Hippocampal formation (tissue), 2 donors: ENCODE results near the gene SLC2A4.

ENCODE experiments used
- DNase-seq, 2 donors: peaks; one replicate each; lab custom pipeline; 2025; lab: John Stamatoyannopoulos, UW

Gene SLC2A4

DNA sequence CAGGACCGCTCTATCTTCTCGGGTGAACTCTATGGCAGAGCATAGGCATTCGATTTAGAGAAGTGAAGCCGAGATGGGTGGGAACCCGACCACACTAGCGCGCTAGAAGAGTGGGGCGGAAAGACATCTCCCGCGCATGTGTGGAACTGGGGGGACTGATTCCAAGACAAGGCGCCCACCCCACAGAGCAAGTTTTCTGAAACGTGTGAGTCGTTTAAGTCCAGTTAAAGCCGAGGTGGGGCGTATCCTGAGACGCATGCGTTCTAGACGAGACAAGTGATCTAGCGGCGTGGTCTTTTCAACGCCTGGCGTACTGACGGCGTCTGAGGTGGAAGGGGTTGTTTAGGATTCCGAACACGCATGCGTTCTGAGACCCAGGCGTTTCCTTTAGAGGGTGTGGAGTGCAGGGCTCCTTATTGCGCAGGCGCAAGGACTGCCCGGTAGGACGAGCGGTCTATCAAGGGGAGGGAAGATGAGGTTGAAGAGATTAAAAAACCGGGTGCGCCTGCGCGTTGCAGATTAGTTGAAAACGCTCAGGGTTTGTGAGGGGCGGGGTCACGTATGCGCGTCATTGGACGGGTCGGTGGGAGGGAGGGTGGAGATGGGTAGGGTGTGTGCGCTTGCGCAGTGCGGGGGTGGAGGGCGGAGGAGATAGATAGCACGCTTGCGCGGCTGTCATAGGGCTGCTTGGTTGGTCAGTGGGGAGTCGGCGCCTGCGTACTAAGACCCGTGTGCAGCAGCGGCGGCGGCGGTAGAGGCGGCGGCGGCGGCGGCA is 25.6 kb downstream of the SLC2A4 start, which contains the start of gene EIF5A:
Gene EIF5A (plus strand): TSS at position 718 of the 775 bp plus-strand sequence. CDS start 2,008 bp downstream, outside the sequence.
- peak; percentile 99 for DNase-seq

DNA sequence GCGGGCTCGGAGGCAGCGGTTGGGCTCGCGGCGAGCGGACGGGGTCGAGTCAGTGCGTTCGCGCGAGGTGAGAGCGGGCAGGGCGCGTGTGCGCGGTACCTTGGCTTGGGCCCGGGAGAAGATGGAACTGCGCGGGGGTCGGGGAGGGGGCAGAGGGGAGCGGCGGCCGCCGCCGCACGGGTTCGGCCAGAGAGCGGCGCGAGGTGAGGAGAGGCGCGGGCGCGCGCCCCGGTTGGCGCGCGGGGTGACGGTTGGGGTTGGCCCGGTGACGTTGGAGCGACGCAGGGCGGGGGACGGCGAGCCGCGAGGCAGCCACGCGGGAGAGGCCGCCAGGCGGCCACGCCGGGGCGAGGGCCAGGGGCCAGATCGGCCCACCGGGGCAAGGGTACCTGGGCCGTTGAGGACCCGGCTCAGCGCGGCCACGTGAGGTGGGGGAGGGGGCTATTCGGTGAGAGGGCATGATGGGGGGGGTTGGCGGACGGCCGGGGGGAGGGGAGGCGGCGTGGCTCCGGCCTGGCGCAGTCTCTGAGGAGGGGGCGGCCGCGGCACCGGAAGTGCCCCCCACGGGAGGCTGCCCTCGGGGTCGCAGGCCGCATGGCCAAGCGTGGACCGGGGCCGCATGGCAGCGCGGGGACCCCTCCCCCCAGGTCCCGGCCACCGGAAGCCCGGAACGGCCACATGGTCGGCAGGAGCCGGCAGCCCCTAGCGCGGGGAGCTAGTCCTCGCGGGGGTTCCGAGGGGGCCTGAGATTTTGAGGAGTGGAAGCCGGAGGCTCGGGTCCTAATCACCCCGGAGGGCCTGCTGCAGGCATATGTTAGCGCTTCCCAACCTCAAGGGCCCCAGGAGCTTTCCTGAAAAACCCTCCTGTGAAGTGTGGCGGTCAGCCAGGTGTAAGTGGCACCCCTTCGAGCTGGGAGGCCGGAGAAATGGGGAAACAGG is 26.4 kb downstream of the SLC2A4 start:
- no peak for DNase-seq

DNA sequence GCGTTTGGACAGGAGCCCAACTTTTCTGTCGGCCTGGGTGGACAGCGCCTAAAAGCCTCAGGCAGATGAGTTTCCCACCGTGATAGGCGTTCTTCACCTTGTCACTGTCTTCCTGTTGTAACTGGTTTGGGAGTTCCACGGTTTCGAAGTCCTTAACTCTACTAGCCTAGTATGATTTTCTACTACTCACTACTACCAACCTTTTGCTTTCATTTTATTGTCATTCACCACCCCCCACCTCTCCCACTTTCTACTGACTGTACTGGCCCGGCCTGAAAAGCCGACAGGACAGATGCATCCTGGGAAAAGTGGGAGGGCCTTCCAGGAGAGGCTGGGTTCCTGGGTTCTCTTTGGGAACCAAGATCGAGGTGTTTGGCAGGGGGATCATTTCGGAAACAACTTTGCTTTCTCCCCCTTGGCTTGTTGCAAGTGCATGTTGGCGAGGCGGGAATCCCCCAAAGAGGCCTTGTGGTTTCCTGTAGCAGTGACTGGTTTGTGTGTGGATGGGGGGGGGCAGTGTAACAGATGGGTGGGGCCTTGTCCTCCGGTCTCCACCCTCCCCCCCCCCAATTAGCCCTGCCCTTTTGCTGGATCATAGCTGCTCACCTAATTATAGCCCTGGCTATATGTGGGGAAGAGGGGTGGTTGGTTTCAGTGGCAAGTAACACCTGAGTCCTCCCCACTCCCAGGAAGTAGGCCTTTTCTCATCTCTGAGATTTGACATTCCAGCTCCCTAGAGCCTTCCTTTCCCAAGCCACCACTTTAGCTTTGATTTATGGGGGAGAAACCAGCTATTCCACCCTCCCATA is 27.3 kb downstream of the SLC2A4 start:
- peak; percentile 25 to 28 for DNase-seq

DNA sequence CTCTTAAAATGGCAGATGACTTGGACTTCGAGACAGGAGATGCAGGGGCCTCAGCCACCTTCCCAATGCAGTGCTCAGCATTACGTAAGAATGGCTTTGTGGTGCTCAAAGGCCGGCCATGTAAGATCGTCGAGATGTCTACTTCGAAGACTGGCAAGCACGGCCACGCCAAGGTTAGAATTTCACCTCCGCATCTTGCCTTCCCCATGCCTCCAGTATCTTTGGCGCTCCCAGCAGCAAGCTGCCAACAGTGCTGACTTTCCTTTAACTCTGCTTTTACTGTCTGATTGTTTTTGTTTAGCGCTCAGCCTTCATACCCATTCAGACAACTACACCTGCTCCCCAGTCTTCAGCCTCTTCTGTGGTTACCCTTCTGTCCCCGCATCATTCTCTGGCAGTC is 28.1 kb downstream of the SLC2A4 start:
- DNase-seq, result no peak

DNA sequence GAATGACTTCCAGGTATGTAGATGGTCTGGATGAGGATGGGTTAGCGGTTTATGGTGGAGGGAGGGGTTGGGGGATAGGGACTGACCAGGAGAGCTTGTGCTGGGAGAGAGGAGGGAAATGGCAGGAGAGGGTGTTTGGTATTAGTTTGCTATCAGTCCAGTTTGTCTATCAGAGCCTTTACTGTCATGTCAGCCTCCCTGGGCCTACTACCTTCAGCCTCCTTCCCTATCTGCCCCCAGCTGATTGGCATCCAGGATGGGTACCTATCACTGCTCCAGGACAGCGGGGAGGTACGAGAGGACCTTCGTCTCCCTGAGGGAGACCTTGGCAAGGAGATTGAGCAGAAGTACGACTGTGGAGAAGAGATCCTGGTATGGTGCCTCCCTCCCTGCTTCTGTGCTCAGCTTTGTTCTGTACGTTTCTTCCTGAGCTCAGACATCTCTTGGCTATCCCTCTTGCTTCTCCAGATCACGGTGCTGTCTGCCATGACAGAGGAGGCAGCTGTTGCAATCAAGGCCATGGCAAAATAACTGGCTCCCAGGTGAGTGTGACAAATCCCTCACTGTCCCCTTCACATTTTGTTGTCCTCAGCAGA is 29.7 kb downstream of the SLC2A4 start:
- no peak for DNase-seq

DNA sequence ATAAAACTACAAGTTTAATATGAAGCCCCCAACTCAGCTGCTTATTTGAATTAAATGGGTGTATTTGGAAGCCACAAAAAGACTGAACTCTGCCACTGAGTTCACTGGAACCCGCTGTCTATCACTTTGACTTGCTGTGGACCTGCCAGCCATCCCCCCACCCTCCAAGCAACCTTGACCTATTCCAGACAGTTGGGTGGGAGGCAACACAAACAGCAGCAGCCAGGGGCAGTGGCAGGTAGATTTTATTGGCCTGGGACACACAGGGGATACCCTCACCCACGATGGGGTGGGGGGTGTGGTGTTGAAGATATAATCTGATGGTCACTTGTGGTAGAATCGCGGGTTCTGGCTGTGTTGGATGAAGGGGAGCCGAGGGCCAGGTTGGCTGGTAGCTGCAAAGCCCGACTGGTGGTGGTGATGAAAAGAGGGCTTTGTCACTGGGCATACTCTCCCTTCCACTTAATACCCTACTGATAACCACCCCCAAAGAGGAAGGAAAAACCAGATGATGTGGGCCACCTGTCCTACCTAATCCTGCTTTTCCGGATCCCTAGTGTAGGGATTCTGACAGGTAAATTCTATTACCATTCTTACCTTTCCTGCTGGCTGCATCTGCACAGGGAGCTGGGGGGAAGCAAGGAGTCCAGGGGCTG is 31.0 kb downstream of the SLC2A4 start:
- no peak for DNase-seq

DNA sequence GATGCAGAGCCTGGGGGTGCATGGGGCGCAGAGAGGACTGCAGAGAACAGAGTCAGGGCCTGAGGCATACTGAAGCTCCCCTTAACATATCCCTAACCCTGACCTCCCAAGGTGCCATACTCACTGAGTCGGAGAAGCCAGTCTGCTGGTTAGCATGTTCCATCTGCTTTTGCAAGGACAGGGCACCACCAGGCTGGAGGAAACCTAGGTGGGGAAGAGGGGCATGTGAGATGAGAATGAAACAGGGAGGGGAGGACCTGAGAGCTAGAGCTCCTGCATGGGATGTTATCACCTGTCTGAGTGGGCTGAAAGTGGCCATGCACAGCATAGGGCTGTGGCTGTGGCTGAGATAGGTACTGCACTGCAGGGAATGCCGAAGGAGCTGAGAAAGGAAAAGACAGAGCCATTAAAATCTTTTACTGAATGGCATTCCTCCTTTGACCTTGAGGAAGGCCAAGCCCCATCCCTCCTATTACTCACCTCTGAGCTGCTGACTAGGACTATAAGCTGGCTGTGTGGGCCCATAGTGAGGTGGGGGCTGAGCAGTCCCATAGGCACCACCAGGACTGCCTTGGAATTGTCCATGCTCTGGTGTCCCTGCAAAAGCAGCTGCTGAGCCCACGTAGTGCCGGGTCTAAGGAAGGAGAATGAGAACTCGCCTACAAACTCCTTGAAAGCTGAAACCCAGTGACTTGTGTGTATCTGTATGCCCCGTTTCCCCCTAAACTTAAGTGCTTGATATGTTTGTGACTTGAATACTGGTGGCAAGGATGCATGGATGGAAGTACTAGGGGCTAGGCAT is 31.8 kb downstream of the SLC2A4 start:
- no peak for DNase-seq

DNA sequence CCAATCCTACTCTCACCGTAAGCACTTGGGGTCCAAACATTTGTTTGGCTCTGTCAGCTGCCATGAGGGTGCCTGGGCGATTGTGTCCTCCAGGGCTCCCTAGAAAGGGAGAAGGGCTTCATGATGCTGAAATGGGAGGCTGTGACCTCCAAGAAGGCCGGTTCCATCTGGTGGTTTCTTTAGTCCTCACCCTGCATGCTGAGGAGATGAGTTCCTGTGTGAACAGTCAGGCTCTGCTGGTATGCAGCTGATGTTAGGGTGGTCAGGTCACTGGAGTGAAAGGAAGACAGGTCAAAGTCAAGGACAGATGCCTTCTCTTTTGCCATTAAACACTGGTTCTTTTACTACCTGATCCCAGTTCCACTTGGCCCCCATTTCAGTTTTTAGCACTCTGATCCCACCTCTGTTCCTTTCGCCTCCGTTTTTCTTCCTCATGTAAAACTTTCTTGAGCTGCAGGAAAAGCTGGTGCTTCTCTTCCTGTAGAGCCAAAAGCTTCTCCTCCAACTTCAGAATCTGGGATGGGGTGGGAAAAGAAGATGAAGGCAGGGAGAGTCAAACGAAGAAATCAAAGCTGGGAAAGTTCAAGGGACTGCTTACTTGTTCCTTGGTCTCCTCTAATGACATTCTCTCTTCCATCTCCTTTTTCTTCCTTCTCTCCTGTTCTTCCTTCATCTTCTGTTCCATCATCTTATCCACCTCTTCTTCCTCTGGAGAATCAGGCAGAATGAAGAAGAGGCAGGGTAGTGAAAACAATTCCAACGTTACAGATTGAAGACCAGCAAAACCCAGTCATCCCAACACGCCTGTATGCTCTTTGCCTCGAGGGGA is 32.6 kb downstream of the SLC2A4 start:
- DNase-seq, result no peak

DNA sequence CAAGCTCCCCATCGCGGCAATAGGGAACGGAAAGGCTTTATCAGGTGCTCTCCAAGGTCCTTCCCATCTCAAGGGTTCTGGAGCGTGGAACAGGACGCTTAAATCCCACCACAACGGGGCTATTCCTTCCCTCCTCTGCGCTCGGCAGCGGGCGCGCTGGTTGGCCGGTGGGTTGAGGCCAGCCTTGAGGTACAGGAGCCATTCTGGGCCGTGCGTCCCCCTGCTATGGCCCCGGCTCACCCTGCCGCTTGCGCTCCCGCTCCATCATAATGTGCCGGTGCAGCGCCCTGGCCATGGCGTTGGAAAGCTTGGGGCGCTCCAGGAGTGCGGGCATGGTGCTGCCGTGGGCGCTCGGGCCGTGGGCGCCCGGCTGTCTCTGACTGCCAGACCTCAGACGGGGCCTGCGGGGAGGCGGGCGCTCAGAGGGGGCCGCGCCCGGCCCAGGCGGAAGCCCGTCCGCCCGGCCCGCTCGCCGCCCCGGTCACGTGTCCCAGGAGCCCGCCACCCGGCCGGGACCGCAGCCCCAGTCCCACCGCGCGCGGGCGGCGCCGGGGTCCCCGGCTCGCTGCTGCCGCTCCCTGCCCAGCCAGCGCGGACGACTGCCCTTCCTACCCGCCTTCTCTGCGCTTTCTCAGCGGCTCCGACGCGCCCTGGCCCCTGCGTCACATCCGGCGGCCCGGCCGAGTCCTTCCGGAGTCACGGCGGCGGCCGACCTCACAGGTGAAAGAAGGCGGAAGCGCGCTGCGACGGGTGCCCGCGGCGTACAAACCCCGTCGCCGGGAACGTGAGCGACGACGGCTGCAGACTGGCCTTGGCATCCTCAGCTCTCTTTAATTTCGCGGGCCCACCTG is 33.4 kb downstream of the SLC2A4 start, which contains the start of gene GPS2:
Gene GPS2 (minus strand): TSS at position 642 of the 851 bp plus-strand sequence. CDS start 308 bp downstream, at position 334.
- peak; percentile 68 to 86 for DNase-seq

DNA sequence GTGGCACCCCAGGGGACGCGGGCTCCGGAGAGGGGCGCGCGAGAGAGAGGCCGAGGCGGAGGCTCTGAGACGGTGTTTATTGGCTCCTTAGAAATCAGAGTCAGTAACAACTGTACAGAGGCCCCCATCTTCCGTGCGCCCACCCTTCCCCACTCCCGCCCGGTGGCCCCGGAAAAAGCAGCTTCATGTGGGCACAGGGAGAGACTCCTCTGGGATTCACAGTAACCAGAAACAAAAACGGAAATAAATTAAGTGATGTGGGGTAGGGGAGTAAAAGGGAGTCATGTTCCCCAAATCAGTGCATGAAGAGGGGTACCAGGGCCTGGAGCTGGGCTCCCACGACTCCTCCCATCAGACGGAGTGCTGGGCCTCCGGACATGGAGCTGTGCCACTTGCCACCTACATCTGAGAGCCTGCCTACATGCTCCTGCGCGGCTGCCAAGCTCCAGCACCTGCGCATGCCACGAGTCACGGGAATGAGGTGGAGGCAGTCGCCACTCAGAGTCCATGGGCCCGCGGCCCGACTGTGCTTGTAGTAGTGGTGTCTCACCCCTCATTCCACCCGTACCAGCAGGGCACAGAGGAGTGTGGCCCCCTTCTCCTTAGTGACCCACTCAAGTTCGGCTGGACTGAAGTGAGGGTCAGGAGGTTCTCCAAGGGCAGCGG is 34.2 kb downstream of the SLC2A4 start:
- no peak for DNase-seq

DNA sequence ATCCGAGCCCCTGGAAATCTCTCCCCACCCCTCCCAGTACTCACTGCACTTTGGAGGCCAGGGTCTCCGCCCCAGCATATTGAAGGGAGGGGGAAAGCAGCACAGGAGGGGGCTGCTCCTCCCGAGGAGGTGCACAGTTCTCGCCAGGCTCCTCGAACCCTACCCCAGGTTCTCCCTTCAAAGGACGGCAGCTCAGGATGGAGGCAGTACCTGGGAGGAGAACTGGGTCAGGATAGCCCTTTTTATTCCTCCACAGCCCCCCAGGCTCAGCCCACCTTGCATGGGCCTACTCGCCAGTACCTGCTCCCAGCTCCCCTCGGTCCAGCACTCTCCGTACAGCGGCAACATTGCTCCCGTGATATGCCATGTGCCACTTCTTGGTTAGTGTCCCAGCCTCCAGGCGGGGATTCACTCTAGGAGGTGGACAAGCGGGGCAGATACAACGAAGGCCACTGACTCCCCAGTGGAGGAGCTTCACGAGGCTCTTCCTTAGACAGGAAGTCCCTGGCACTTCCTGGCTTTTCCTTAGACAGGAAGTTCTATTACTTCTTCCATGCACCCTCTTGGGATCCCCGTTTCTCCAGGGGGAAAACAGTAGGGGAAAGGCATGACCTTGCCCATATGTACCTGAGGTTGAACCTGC is 35.8 kb downstream of the SLC2A4 start:
- no peak for DNase-seq

DNA sequence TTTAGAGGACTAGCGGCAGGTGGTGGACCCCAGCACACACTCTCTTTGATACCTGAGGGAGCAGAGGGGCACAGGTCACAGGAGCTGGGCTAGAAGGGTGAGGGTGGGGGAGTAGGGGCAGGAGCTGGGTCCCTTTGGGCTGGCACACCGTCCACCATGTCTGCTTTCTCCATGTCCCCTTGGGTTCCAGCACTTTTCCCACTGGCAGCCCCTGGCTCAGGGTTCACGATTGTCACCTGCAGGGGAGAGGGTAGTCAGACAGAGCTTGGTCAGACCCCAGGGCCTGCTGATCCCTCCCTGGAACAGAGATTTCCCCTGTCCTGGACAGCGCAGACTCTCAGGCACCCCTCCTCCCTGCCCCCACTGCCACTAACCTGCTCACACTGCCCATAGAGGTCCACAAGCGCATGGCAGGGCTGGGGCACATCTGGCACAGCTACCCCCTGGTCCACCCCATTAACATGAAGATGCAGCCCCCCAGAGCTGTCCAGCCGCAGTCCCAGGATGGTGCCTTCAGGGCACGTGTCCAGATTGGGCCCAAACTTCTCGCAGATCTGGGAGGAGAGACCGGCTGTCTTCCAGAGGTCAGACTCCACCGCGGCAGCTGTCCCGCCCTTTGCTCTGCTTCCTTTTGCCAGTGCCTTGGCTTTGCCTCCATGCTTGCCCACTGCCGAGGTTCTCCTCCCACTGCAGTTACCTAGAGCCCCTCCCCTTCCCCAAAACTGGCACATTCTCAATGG is 36.8 kb downstream of the SLC2A4 start:
- DNase-seq, result no peak

DNA sequence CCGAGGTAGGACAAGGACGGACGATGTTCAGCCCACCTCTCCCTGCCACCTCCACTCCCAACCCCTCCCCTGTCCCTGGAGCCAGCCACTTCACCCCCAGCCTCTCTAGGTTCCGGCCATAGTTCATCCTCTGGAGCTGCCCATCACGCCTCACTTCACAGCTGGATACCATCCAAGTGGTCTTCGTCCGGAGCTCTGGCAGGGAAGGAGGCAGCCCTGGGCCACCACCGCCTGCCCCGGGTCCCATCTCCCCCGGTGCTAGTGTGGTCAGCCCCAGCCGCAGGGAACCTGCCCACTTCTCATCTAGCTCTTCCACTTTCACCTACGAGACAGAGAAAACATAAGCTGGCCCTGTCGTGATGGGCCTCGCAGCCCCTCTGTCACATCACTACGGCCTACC is 39.9 kb downstream of the SLC2A4 start:
- DNase-seq, result no peak

DNA sequence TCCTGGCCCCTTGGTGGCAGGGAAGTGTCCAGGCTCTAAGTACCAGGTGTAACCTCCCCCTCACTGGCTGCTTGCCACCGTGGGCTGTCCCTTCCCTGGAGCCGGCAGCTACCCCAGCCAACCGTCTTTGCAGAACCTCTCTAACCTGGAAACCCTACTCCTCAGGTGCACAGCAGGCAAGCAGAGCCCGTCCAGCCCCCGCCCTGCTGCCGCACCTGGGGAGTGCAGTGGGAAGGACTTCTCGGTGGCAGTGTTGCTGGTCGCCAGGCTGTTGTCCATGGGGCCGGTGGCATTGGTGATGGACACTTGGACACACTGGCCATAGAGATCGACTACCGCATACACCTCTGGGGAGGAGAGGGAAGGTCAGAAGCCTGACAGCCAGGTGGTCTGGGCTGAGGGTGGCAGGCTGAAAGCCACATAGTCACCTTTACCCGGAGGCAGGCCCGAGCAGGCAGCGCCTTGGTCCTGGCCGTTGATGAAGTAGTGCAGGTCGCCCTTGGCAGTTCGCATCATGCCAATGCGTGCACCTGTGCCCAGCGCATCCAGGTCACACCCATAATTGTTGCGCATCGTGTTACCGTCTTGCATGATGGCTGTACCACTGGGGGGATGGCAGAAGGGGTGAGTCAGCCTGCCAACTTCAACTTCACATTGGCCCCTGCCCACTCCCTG is 41.1 kb downstream of the SLC2A4 start:
- no peak for DNase-seq

DNA sequence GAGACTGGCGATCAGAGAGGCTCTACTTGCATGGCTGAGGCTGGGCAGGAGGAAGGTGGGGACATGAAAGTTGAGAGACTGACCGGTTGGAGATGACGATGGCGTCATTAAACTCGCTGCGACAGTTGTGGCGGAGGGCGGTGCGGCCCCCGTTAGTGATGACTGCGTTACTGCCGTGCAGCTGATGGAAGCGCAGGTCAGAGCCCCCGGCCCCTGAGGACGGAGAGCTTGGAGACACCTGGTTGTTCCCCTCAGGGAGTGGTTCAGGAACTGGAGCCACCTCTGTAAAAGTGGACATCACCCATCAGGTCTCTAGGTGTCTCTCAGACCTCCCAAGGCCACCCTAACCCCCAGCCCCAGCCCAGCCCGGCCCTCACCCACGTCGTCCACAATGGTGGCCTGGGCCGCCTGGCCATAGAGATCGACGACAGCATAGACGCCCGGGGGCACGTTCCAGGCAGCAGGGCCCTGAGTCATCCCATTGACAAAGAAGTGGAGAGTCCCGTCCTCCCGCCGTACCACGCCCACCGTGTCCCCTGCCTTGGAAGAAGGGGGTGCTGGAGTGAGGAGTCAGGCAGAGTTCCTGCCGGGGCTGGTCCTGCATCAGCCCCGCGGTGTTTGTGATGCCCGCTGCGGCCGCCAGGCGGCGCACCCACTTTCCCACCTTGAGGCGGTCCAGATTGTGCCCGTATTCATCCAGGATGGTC is 42.4 kb downstream of the SLC2A4 start:
- DNase-seq, result peak in 1 of 2 donors; percentile 8
